Tibial artery (tissue), 4 donors: ENCODE measurements around the gene IFT88.

ENCODE experiments used
- DNase-seq, 2 donors: peaks; one replicate each; pipeline ENCODE4 v3.0.0-alpha.2; 2019
- H3K27ac ChIP-seq, 2 donors: fragments of 200-600 bp; sonication (generic) in 1 of 2; 1 replicate in 1 of 2; 2 replicates in 1 of 2; pipeline ENCODE4 v1.5.1; 2018 to 2019; ENCODE audit warnings: mild to moderate bottlenecking in 1 of 2
- H3K27me3 ChIP-seq, 2 donors: fragments of 200-600 bp; sonication (generic) in 1 of 2; one replicate each; pipeline versions ENCODE4 v1.5.1 to v1.6.0; 2016 to 2019
- H3K36me3 ChIP-seq, 3 donors: fragments of 200-600 bp; sonication (generic) in 2 of 3; one replicate each; pipeline ENCODE4 v1.5.1; 2016 to 2019; ENCODE audit warnings: mild to moderate bottlenecking in 2 of 3
- H3K4me1 ChIP-seq, 4 donors: fragments of 200-600 bp; sonication (generic) in 2 of 4; 1 replicate in 3 of 4; 2 replicates in 1 of 4; pipeline ENCODE4 v1.5.1; 2016 to 2019
- H3K4me3 ChIP-seq, 2 donors: fragments of 200-600 bp; sonication (generic) in 1 of 2; 1 replicate in 1 of 2; 2 replicates in 1 of 2; pipeline ENCODE4 v1.5.1; 2018 to 2019; ENCODE audit warnings: mild to moderate bottlenecking in 2 of 2
- H3K9me3 ChIP-seq, 3 donors: fragments of 200-600 bp; sonication (generic) in 1 of 3; one replicate each; pipeline ENCODE4 v1.5.1; 2016 to 2019
- intact Hi-C: fragments of 100-400 bp; cut with DNase I; formaldehyde crosslinking; loops from one replicate; pipeline ENCODE4 v1.15.0; 2023; ENCODE audit warnings: low total_unique reads
- TF ChIP-seq, protein P1 (sequence below), 2 experiments: fragments of 200-600 bp in 1 of 2; fragments of 450-650 bp in 1 of 2; IDR thresholded peaks; one replicate each; pipeline ENCODE4 v1.5.1; 2017 to 2019; ENCODE audit warnings: antibody characterized with exemption in 2 of 2, mild to moderate bottlenecking in 1 of 2, moderate library complexity in 1 of 2

Gene IFT88

GRCh38 chr13:20570517-20570916 is 3.6 kb downstream of the IFT88 start:
- no peak for DNase-seq
- Histone ChIP-seq H3K27me3 (no peaks in the 10 kb centered on the region), H3K4me1 (peaks cover 0 to 17% (median 4%) of the 10 kb centered on the region in 4 donors), H3K36me3 (peaks cover 0 to 11% (median 10%) of the 10 kb centered on the region in 3 donors), H3K4me3 (no peak overlapping the region), H3K9me3 (peaks cover 0 to 1% (median 0%) of the 10 kb centered on the region in 3 donors), H3K27ac (no peak overlapping the region)
- TF ChIP-seq, protein P1, sequence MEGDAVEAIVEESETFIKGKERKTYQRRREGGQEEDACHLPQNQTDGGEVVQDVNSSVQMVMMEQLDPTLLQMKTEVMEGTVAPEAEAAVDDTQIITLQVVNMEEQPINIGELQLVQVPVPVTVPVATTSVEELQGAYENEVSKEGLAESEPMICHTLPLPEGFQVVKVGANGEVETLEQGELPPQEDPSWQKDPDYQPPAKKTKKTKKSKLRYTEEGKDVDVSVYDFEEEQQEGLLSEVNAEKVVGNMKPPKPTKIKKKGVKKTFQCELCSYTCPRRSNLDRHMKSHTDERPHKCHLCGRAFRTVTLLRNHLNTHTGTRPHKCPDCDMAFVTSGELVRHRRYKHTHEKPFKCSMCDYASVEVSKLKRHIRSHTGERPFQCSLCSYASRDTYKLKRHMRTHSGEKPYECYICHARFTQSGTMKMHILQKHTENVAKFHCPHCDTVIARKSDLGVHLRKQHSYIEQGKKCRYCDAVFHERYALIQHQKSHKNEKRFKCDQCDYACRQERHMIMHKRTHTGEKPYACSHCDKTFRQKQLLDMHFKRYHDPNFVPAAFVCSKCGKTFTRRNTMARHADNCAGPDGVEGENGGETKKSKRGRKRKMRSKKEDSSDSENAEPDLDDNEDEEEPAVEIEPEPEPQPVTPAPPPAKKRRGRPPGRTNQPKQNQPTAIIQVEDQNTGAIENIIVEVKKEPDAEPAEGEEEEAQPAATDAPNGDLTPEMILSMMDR (IDR thresholded peaks at IDR 0.05): no peak
- intact Hi-C loops: no loop called here

DNA sequence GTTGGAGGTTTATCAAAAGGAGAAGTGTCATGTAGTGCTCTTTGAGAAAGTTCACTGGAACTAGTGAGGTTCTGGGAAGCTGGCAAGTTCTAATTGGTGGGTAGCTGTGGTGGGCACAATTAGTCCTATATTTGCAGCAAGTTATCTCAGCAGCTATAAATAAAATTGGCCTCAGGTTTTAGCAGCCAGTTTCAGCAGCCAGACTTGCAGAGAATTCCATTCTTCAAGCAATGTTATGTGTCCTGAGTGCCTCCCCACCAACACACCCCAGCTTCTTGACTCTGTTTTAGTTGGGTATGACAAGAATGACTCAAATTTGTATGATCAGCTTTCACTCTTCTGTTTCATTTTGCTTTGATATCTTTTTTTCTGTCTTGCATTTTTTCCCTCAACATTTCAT is 4.7 kb downstream of the IFT88 start:
- Histone ChIP-seq H3K4me3 (no peak overlapping the region), H3K27ac (no peak overlapping the region), H3K36me3 (peaks cover 6 to 21% (median 15%) of the 10 kb centered on the region in 3 donors), H3K9me3 (peaks cover 0 to 4% (median 0%) of the 10 kb centered on the region in 3 donors), H3K27me3 (no peaks in the 10 kb centered on the region), H3K4me1 (peaks cover 0 to 10% (median 4%) of the 10 kb centered on the region in 4 donors)
- intact Hi-C loops: no loop called here
- TF ChIP-seq, protein P1 (IDR thresholded peaks at IDR 0.05): no peak
- DNase-seq: no peak

DNA sequence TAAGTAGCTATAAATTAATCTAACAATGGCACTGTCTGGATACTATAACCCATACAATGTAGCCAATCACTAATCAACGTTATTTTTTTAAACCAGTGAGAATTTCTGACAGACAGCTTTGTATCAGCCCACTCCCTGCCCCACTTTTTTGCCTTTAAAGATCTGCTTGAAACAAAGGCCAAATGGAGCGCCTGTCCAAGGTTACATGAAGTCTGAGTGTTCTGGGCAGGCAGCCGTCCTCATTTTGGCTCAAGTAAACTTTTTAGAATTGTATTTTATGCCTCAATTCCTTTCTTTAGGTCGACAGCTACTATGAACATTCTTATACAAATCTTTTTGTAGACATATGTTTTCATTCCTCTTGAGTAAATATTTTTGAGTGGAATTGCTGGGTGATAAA is 6.2 kb downstream of the IFT88 start:
- no peaks in the 10 kb centered on the region for H3K27me3 ChIP-seq
- peaks cover 0 to 6% (median 2%) of the 10 kb centered on the region in 4 donors for H3K4me1 ChIP-seq
- TF ChIP-seq, protein P1 (IDR thresholded peaks at IDR 0.05): no peak
- intact Hi-C loops: no loop called here
- H3K4me3 ChIP-seq: no peak overlapping the region
- no peak for DNase-seq
- peaks cover 0 to 9% (median 0%) of the 10 kb centered on the region in 3 donors for H3K9me3 ChIP-seq
- peaks cover 7 to 21% (median 19%) of the 10 kb centered on the region in 3 donors for H3K36me3 ChIP-seq
- H3K27ac ChIP-seq: no peak overlapping the region

DNA sequence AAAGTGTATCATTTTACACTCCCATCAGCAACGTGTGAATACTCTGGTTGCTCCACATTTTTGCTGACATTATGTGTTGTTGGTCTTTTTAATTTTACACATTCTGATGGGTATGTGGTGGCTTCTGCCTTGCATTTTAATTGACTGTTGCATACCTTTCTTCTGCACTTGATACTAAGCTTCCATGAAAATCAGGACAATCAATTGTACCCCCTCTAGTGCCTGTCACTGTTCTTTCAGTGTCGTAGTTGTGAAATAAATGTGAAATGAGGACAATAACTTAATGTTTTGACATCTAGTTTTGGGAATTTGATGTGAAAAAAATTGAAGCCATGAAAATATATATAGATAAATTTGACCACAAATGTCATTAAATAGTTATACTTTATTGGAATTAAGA is 6.7 kb downstream of the IFT88 start:
- H3K36me3 ChIP-seq: peaks cover 10 to 21% (median 19%) of the 10 kb centered on the region in 3 donors
- peaks cover 0 to 1% (median 0%) of the 10 kb centered on the region in 4 donors for H3K4me1 ChIP-seq
- H3K9me3 ChIP-seq: peaks cover 0 to 9% (median 0%) of the 10 kb centered on the region in 3 donors
- no peak overlapping the region for H3K27ac ChIP-seq
- DNase-seq: no peak
- TF ChIP-seq, protein P1 (IDR thresholded peaks at IDR 0.05): no peak
- no peaks in the 10 kb centered on the region for H3K27me3 ChIP-seq
- intact Hi-C loops: no loop called here
- no peak overlapping the region for H3K4me3 ChIP-seq

DNA sequence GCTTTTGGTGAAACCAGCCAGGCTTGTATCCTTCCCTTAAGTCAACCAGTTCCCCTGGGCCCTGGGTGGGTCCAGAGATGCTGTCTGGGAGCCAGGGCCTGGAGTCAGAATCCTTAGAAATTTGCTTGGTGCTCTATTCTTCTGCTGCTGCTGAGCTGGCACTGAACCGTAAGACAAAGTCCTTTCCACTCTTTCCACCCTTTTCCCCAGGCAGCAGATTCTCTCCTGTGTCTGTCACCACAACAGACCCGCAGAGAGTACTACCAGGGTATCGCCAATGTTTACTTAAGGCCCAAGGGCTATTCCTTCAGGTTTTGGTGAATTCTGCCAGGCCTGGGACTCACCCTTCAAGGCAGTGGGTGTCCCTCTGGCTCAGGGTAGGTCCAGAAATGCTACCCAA is 12.2 kb downstream of the IFT88 start:
- TF ChIP-seq, protein P1 (IDR thresholded peaks at IDR 0.05): no peak
- Histone ChIP-seq H3K27me3 (no peaks in the 10 kb centered on the region), H3K36me3 (peaks cover 28 to 44% (median 37%) of the 10 kb centered on the region in 3 donors), H3K9me3 (peaks cover 0 to 9% (median 0%) of the 10 kb centered on the region in 3 donors), H3K4me3 (no peak overlapping the region), H3K4me1 (no peaks in the 10 kb centered on the region), H3K27ac (no peak overlapping the region)
- intact Hi-C loops: no loop called here
- DNase-seq: no peak

GRCh38 chr13:20580257-20580656 is 13.3 kb downstream of the IFT88 start:
- peaks cover 37 to 46% (median 44%) of the 10 kb centered on the region in 3 donors for H3K36me3 ChIP-seq
- no peaks in the 10 kb centered on the region for H3K4me1 ChIP-seq
- intact Hi-C loops: no loop called here
- H3K9me3 ChIP-seq: peaks cover 0 to 9% (median 0%) of the 10 kb centered on the region in 3 donors
- DNase-seq: no peak
- H3K27me3 ChIP-seq: no peaks in the 10 kb centered on the region
- TF ChIP-seq, protein P1 (IDR thresholded peaks at IDR 0.05): no peak
- no peak overlapping the region for H3K27ac ChIP-seq
- no peak overlapping the region for H3K4me3 ChIP-seq
